Pancreas (tissue), 10 donors: ENCODE results near the gene EDN3. TPM values are rescaled to one million over a fixed set of nuclear protein-coding genes. Genes with fewer than 3 reads are reported as not detected.

Experiments
- ATAC-seq, 4 donors: fragments of 200-7000 bp; cut with Tn5 transposase; one replicate each; pipeline versions ENCODE4 v1.8.0 to v1.9.1; 2020; ENCODE audit warnings: mild to moderate bottlenecking in 4 of 4, moderate library complexity in 4 of 4
- DNase-seq, 6 donors: peaks; one replicate each; pipeline ENCODE4 v3.0.0-alpha.2; 2020
- FAIRE-seq: peaks from 2 replicates; lab custom pipeline; 2012; peaks lifted over from hg19 to GRCh38; lab: Jason Lieb, UNC
- H3K27ac ChIP-seq, 4 donors: fragments of 200-600 bp; sonication (generic); 1 replicate in 3 of 4; 2 replicates in 1 of 4; pipeline versions ENCODE4 v1.5.0 to v1.8.0; 2020
- H3K27me3 ChIP-seq, 4 donors: fragments of 200-600 bp; one replicate each; pipeline ENCODE4 v1.8.0; 2021
- H3K36me3 ChIP-seq, 3 donors: fragments of 200-600 bp; sonication (generic) in 1 of 3; one replicate each; pipeline versions ENCODE4 v1.5.0 to v1.8.0; 2020 to 2021
- H3K4me1 ChIP-seq, 3 donors: fragments of 200-600 bp; one replicate each; pipeline ENCODE4 v1.8.0; 2021
- H3K4me3 ChIP-seq, 4 donors: fragments of 200-600 bp; sonication (generic) in 2 of 4; one replicate each; pipeline versions ENCODE4 v1.5.0 to v1.8.0; 2020 to 2021
- H3K9me3 ChIP-seq, 4 donors: fragments of 200-600 bp; one replicate each; pipeline ENCODE4 v1.8.0; 2021
- WGBS, 2 donors: extraction: QIAGEN DNeasy Blood & Tissue Kit; methylation state at CpG; one replicate each; pipeline ENCODE4 v1.1.7; 2013; 5-methylcytosine and 5-hydroxymethylcytosine counted together
- intact Hi-C, 3 donors: fragments of 100-400 bp; cut with DNase I; formaldehyde crosslinking; loops; one replicate each; pipeline versions ENCODE4 v1.11.1 to v1.14.2; 2022
- polyA plus RNA-seq, 2 donors: library from polyadenylated mRNA; stranded (reverse); fragments of 200-250 nt; gene quantifications; one replicate each; pipeline ENCODE4 v1.2.3, GENCODE V29; 2013
- total RNA-seq, 6 donors: library from RNA; stranded (reverse); fragmentation: NEBNext Ultra II Directional in 4 of 6; extraction: Animal tissue kit (Norgen Biotek cat#: 25700) in 4 of 6; gene quantifications; one replicate each; pipeline versions ENCODE4 v1.2.1 to v1.2.4, GENCODE V29; 2021 to 2023
- TF ChIP-seq, protein P1 (sequence below), 4 donors: fragments of 200-600 bp; sonication (generic) in 3 of 4; IDR thresholded peaks; one replicate each; pipeline versions ENCODE4 v1.5.0 to v1.8.0; 2021; ENCODE audit warnings: antibody characterized with exemption in 4 of 4
- donor health status: healthy with polysubstance abuse.
- donor health status: DM: no; HTN: no; CAD: no; lungs with moderate emphysema.
- donor health status: DM: no; HTN: no; CAD: no.
- donor health status: control.
- donor health status: control.
- donor health status: Bipolar disorder and iron deficiency.
- donor health status: DM: yes; HTN: yes; CAD: no.
- donor health status: DM: no; HTN: no; CAD: no.
- donor health status: DM: no; HTN: no; CAD: no.
- donor health status: DM: yes; HTN: yes; CAD: no.

EDN3 gene, protein sequence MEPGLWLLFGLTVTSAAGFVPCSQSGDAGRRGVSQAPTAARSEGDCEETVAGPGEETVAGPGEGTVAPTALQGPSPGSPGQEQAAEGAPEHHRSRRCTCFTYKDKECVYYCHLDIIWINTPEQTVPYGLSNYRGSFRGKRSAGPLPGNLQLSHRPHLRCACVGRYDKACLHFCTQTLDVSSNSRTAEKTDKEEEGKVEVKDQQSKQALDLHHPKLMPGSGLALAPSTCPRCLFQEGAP
- total RNA-seq (1 to 10 TPM; 3.6 to 6.7 (median 5.0) TPM), polyA plus RNA-seq (10 to 100 TPM in 1 of 2 donors, 1 to 10 TPM in 1; 8.5 to 55.3 TPM)

DNA sequence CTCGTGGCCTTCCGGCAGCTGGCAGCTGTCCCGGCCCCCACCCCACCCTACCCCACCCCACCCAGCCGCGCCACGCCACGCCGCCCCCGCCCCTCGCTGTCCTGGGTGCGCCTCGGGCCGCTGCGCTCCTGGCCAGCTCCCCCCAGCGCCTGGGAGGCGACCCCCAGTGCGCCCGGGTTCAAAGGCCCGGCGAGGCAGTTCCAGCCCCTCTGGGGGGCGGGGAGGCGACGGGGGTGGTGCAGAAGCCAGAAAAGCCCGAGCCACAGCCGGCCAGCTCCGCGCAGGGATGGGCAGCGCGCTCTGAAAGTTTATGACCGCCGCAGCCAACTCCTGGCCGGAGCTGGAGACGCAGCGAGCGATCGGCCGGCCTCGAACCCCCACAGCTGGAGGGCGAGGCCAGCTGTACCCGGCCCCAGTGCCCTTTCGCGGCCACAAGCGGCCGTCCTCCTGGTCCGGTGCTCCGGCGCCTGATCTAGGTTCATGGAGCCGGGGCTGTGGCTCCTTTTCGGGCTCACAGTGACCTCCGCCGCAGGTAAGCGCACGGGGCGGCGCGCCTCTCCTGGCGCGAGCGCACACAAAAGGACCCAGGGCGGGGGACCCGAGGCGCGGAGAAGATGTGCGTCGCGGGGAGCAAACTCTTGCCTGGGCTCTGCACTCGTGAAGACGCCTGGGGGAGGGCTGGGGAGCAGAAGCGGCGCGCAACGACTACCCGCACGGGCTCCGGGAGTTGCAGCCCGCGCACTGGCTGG lies at the start of gene EDN3:
EDN3 (plus strand) TSS at position 279 of the 749 bp plus-strand sequence; CDS start at position 481, 202 bp downstream.
- intact Hi-C loops = no loop called here
- Histone ChIP-seq H3K36me3 (no peaks in the 10 kb centered on the region), H3K4me3 (peak within 1 kb of the TSS in 2 of 4 donors; percentile 30 to 32), H3K27me3 (peaks cover 0 to 5% (median 0%) of the 10 kb centered on the region in 4 donors), H3K9me3 (no peaks in the 10 kb centered on the region), H3K4me1 (no peaks in the 10 kb centered on the region), H3K27ac (no peak within 1 kb of the TSS)
- TF ChIP-seq, protein P1, sequence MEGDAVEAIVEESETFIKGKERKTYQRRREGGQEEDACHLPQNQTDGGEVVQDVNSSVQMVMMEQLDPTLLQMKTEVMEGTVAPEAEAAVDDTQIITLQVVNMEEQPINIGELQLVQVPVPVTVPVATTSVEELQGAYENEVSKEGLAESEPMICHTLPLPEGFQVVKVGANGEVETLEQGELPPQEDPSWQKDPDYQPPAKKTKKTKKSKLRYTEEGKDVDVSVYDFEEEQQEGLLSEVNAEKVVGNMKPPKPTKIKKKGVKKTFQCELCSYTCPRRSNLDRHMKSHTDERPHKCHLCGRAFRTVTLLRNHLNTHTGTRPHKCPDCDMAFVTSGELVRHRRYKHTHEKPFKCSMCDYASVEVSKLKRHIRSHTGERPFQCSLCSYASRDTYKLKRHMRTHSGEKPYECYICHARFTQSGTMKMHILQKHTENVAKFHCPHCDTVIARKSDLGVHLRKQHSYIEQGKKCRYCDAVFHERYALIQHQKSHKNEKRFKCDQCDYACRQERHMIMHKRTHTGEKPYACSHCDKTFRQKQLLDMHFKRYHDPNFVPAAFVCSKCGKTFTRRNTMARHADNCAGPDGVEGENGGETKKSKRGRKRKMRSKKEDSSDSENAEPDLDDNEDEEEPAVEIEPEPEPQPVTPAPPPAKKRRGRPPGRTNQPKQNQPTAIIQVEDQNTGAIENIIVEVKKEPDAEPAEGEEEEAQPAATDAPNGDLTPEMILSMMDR (IDR thresholded peaks at IDR 0.05) = no peak
- FAIRE-seq (no peak), DNase-seq (peak in 1 of 6 donors; percentile 57), ATAC-seq (peak; percentile 28 to 62 (median 43))
- WGBS, 2 donors = 2 to 4% methylated on average over 65 to 77 of the region's 77 CpGs

DNA sequence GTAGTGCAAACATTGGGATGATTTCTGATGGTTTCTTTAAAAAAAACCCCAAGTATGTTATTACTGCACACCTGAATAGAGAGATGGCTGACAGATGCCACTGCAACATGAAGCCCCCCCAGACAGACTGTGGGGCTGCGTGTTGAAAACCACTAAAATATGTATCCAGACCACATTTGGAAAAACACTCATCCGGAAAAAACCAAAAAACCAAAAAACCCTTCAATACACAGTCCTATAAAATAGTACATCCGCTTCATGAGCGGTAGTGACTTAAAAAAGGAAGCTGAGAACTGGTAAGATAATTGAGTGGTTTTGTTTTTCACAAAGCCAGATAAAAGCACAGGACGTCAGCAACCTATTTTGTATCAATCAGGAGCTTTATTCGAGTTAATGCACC lies 47.1 kb upstream of the EDN3 start:
- DNase-seq = no peak
- H3K9me3 ChIP-seq = no peaks in the 10 kb centered on the region
- no peak overlapping the region for H3K27ac ChIP-seq
- TF ChIP-seq, protein P1 (IDR thresholded peaks at IDR 0.05) = no peak
- H3K4me3 ChIP-seq = no peak overlapping the region
- whole genome bisulfite sequencing, 2 donors = 64 to 76% methylated on average over 6 of the region's 6 CpGs
- H3K27me3 ChIP-seq = no peaks in the 10 kb centered on the region
- H3K36me3 ChIP-seq = no peaks in the 10 kb centered on the region
- FAIRE-seq = no peak
- no peaks in the 10 kb centered on the region for H3K4me1 ChIP-seq
- ATAC-seq = no peak
- intact Hi-C loops = no loop called here

DNA sequence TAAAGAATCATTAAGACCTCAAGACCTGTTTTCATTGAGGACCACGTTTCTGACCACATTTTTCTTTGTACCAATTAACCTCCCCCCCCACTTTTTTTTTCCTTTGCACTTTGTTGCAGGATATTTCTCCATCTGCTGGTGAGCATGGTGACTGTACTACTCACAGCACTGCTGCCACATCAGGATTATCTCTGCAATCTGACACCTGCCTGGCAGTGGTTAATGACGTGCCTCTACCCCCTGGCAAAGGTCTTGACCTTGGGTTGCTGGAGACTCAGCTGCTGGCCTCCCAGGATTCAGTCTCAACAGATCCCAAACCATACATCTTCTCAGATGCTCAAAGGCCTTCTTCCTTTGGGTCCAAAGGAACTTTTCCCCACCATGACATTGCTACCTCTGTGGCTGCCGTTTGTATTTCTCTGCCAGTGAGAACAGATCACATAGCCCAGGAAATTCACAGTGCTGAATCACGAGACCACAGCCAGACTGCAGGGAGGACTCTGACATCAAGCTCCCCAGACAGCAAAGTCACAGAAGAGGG lies 46.6 kb upstream of the EDN3 start:
- DNase-seq (no peak), ATAC-seq (no peak), FAIRE-seq (no peak)
- no peaks in the 10 kb centered on the region for H3K27me3 ChIP-seq
- no peaks in the 10 kb centered on the region for H3K36me3 ChIP-seq
- TF ChIP-seq, protein P1 (IDR thresholded peaks at IDR 0.05) = no peak
- no peaks in the 10 kb centered on the region for H3K9me3 ChIP-seq
- intact Hi-C loops = no loop called here
- 17 to 24% methylated on average over 4 of the region's 4 CpGs for WGBS, 2 donors
- H3K27ac ChIP-seq = no peak overlapping the region
- H3K4me1 ChIP-seq = no peaks in the 10 kb centered on the region
- H3K4me3 ChIP-seq = no peak overlapping the region

DNA sequence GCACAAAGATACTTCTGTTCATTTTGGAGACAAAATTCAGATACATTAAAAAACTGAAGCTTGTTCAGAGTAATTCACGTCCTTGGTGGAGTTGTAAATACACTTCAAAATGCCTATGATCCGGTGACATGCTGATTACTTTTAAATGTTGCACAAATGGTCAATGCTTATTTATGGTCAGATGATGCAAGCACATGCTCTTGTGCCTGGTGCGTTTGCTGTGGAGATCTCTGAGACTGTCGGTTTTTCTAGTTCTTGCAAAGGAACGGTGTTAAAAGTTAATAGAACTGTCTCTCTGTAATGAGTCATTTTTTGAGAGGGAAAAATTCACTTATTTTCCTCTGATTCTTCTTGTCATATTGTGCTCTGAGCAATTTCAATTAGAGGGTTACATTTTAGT lies 45.2 kb upstream of the EDN3 start:
- 55 to 60% methylated on average over 5 of the region's 5 CpGs for WGBS, 2 donors
- no peak for FAIRE-seq

More for the DNA sequence above, 45.2 kb upstream of the EDN3 start:
- Histone ChIP-seq H3K4me1 (no peaks in the 10 kb centered on the region), H3K36me3 (no peaks in the 10 kb centered on the region), H3K27ac (no peak overlapping the region), H3K27me3 (no peaks in the 10 kb centered on the region), H3K4me3 (no peak overlapping the region), H3K9me3 (no peaks in the 10 kb centered on the region)
- ATAC-seq (no peak), DNase-seq (no peak)
- intact Hi-C loops = no loop called here
- TF ChIP-seq, protein P1 (IDR thresholded peaks at IDR 0.05) = no peak
